ENCODE data around the gene GNAI3.

GRCh38 chr1:109605381-109605780 is 57.0 kb downstream of the GNAI3 start:
- TF ChIP-seq CTCF (conservative IDR thresholded peaks at IDR 0.05; ENCODE audit: low read length) (no peak), EZH2phosphoT487 (IDR thresholded peaks at IDR 0.05; ENCODE audit: borderline replicate concordance, low read depth, low read length) (no peak)

Measured in OCI-LY7 (cell line).